ENCODE results near the gene ZNF311. TPM values are rescaled to one million over a fixed set of nuclear protein-coding genes. Genes with fewer than 3 reads are reported as not detected.

Gene ZNF311
- total and polyA plus RNA-seq, 9 of the 15 experiments (the other 6 are each of a cell fraction or from before 2014, with no cell fraction given), result 5.1 to 10.0 (median 7.5) TPM

GRCh38 chr6:28982476-28983266 is 22.4 kb downstream of the ZNF311 start (continued):
- peak; percentile 21; the same call in 1 of the 2 replicates for TF ChIP-seq REST (IDR thresholded peaks at IDR 0.05; ENCODE audit: borderline replicate concordance)
- TF ChIP-seq REST (CRISPR knock-in tag; IDR thresholded peaks at IDR 0.05; ENCODE audit: low read depth), result no peak
- 0 out of 2 replicates have a peak, but pooled peaks have one; percentile 56 for TF ChIP-seq CREB5 (CRISPR knock-in tag; IDR thresholded peaks at IDR 0.05)
- no peak for TF ChIP-seq DPF2 (IDR thresholded peaks at IDR 0.05)
- no peak for TF ChIP-seq RBM25 (IDR thresholded peaks at IDR 0.05; ENCODE audit: low read depth, low read length, severe bottlenecking)
- TF ChIP-seq PRMT5 (CRISPR knock-in tag; IDR thresholded peaks at IDR 0.05), result no peak
- TF ChIP-seq MBD2 (IDR thresholded peaks at IDR 0.05; ENCODE audit: borderline replicate concordance, low read depth), result no peak; the same call in 1 of the 2 replicates
- TF ChIP-seq SRSF7 (optimal IDR thresholded peaks at IDR 0.05; ENCODE audit: low read depth, low read length), result no peak
- no peak for TF ChIP-seq GATAD2A (IDR thresholded peaks at IDR 0.05)
- no peak for TF ChIP-seq NR2F6 (CRISPR knock-in tag; IDR thresholded peaks at IDR 0.05)
- no peak for TF ChIP-seq FOXJ3 (CRISPR knock-in tag; IDR thresholded peaks at IDR 0.05)
- no peak for TF ChIP-seq ZHX1 (conservative IDR thresholded peaks at IDR 0.05; ENCODE audit: low read length)
- no peak for TF ChIP-seq JUNB (CRISPR knock-in tag; conservative IDR thresholded peaks at IDR 0.05)
- TF ChIP-seq NFIC (IDR thresholded peaks at IDR 0.05), result no peak
- no peak for TF ChIP-seq IRF1 (CRISPR knock-in tag; IDR thresholded peaks at IDR 0.05; ENCODE audit: borderline replicate concordance)
